Prostate gland (tissue), 2 donors: ENCODE measurements around the gene TMEM38B. TPM values are rescaled to one million over a fixed set of nuclear protein-coding genes. Genes with fewer than 3 reads are reported as not detected.
A peak's percentile ranks its signal among the peaks of the same experiment; 100 is the strongest.

ENCODE experiments used
- DNase-seq: peaks from one replicate; pipeline ENCODE4 v3.0.0-alpha.2; 2019; ENCODE audit warnings: low spot score
- H3K27ac ChIP-seq, 2 donors: fragments of 200-600 bp; sonication (generic); 2 replicates each; pipeline ENCODE4 v1.5.1; 2017 to 2019
- H3K27me3 ChIP-seq: fragments of 200-600 bp; sonication (generic); replicated peaks from 2 replicates; pipeline ENCODE4 v1.5.1; 2019; ENCODE audit not compliant: insufficient read depth
- H3K36me3 ChIP-seq, 2 donors: fragments of 200-600 bp; sonication (generic); 1 replicate in 1 of 2; 2 replicates in 1 of 2; pipeline versions ENCODE4 v1.5.1 to v1.8.1; 2017 to 2019
- H3K4me1 ChIP-seq: fragments of 200-600 bp; sonication (generic); replicated peaks from 2 replicates; pipeline ENCODE4 v1.5.1; 2019
- H3K4me3 ChIP-seq, 2 donors: fragments of 200-600 bp; sonication (generic); 2 replicates each; pipeline ENCODE4 v1.5.1; 2017 to 2019
- H3K9me3 ChIP-seq: fragments of 200-600 bp; sonication (generic); 2 replicates; pipeline ENCODE4 v1.5.1; 2017
- CTCF ChIP-seq, 4 experiments: fragments of 200-600 bp in 2 of 4; fragments of 450-650 bp in 2 of 4; sonication (generic) in 2 of 4; IDR thresholded peaks; 1 replicate in 3 of 4; 2 replicates in 1 of 4; pipeline ENCODE4 v1.5.1; 2016 to 2019; ENCODE audit warnings: antibody characterized with exemption in 4 of 4, mild to moderate bottlenecking in 2 of 4, moderate library complexity in 2 of 4
- POLR2A ChIP-seq: fragments of 450-650 bp; IDR thresholded peaks from one replicate; pipeline ENCODE4 v1.6.1; 2016; ENCODE audit warnings: antibody characterized with exemption, mild to moderate bottlenecking
- POLR2AphosphoS5 ChIP-seq: sonication (generic); formaldehyde crosslinking; IDR thresholded peaks from one replicate; pipeline ENCODE4 v1.6.1; 2017; ENCODE audit warnings: antibody characterized with exemption
- WGBS: methylation state at CpG from one replicate; pipeline ENCODE4 v1.1.5; 2018; 5-methylcytosine and 5-hydroxymethylcytosine counted together
- intact Hi-C: fragments of 100-400 bp; cut with DNase I; formaldehyde crosslinking; loops from one replicate; pipeline ENCODE4 v1.14.2; 2022
- total RNA-seq, 2 donors: library from RNA; depleted of rRNA; stranded (reverse); fragments of >200 nt; gene quantifications; one replicate each; pipeline ENCODE4 v1.1.0, GENCODE V29; 2016

Gene TMEM38B
- total RNA-seq: 10 to 100 TPM; 14.4 to 14.9 TPM

GRCh38 chr9:105694190-105694847, at the start of gene TMEM38B:
Gene TMEM38B (plus strand): TSS chr9:105694541. CDS start chr9:105694661, 120 bp downstream.
- H3K4me1 ChIP-seq: no peaks in the 10 kb centered on the region
- WGBS: under 1% methylated on average over 64 of the region's 65 CpGs
- H3K27ac ChIP-seq: peak within 1 kb of the TSS; percentile 71
- TF ChIP-seq POLR2AphosphoS5 (no peak), CTCF (IDR thresholded peaks at IDR 0.05) (no peak), POLR2A (peak; percentile 78)
- H3K27me3 ChIP-seq: no peaks in the 10 kb centered on the region
- peak within 1 kb of the TSS; percentile 70 to 81 for H3K4me3 ChIP-seq
- peak; percentile 76 for DNase-seq
- no peaks in the 10 kb centered on the region for H3K36me3 ChIP-seq
- intact Hi-C loops: no loop called here
- no peaks in the 10 kb centered on the region for H3K9me3 ChIP-seq

- intact Hi-C loops: no loop called here
- no peak overlapping the region for H3K4me3 ChIP-seq
- no peak for DNase-seq
- H3K9me3 ChIP-seq: no peaks in the 10 kb centered on the region
- no peaks in the 10 kb centered on the region for H3K36me3 ChIP-seq
- no peak for TF ChIP-seq POLR2AphosphoS5
- no peak for TF ChIP-seq CTCF (IDR thresholded peaks at IDR 0.05)
- TF ChIP-seq POLR2A: no peak
- WGBS: 77% methylated on average over 7 of the region's 7 CpGs
- H3K27ac ChIP-seq: no peak overlapping the region
- H3K27me3 ChIP-seq: no peaks in the 10 kb centered on the region
- no peaks in the 10 kb centered on the region for H3K4me1 ChIP-seq
These were observed 47.3 kb upstream of the TMEM38B start for GRCh38 chr9:105646879-105647594.

- no peak for DNase-seq
- H3K4me1 ChIP-seq: no peaks in the 10 kb centered on the region
- no peak overlapping the region for H3K4me3 ChIP-seq
- intact Hi-C loops: no loop called here
- H3K36me3 ChIP-seq: no peaks in the 10 kb centered on the region
- WGBS: 62% methylated on average over 12 of the region's 12 CpGs
- H3K27ac ChIP-seq: no peak overlapping the region
- H3K9me3 ChIP-seq: no peaks in the 10 kb centered on the region
- TF ChIP-seq POLR2AphosphoS5 (no peak), POLR2A (no peak), CTCF (IDR thresholded peaks at IDR 0.05) (no peak)
- no peaks in the 10 kb centered on the region for H3K27me3 ChIP-seq
These were observed 46.6 kb upstream of the TMEM38B start for GRCh38 chr9:105647595-105648349.

- 80% methylated on average over 4 of the region's 4 CpGs for WGBS
- Histone ChIP-seq H3K27me3 (no peaks in the 10 kb centered on the region), H3K4me1 (no peaks in the 10 kb centered on the region), H3K4me3 (no peak overlapping the region), H3K36me3 (no peaks in the 10 kb centered on the region), H3K9me3 (no peaks in the 10 kb centered on the region), H3K27ac (no peak overlapping the region)
- intact Hi-C loops: loop anchor here (10.0 kb wide), 1 partner anchor 63 kb away; no protein-coding TSS in a partner anchor
- TF ChIP-seq POLR2AphosphoS5 (no peak), CTCF (IDR thresholded peaks at IDR 0.05) (no peak), POLR2A (no peak)
- no peak for DNase-seq
These were observed 42.5 kb upstream of the TMEM38B start for GRCh38 chr9:105651806-105652205.
